Measurements from ENCODE around the gene SMIM14. TPM values are rescaled to one million over a fixed set of nuclear protein-coding genes. Genes with fewer than 3 reads are reported as not detected.
A peak's percentile ranks its signal among the peaks of the same experiment; 100 is the strongest.

Gene SMIM14
- polyA plus RNA-seq, 3 donors: 13.6 to 152 (median 140) TPM

GRCh38 chr4:39627413-39627812, 11.3 kb downstream of the SMIM14 start:
- Histone ChIP-seq H3K9ac (ENCODE audit: insufficient read depth, low read length, poor library complexity, severe bottlenecking) (no peak overlapping the region), H3K4me3 (replicated peaks in 1 of 3; ENCODE audit: low read depth in 2 of 3, low read length in 3 of 3) (no peak overlapping the region), H3K4me1 (ENCODE audit: control insufficient read depth in 1 of 2, insufficient read depth in 2 of 2, low read length in 2 of 2) (peaks cover 9 to 24% of the 10 kb centered on the region in 2 donors), H2AFZ (ENCODE audit: insufficient read depth, low read depth, low read length, poor library complexity, severe bottlenecking) (no peak overlapping the region), H4K20me1 (ENCODE audit: insufficient read depth, low read length) (peaks cover 61% of the 10 kb centered on the region), H3K79me2 (ENCODE audit: insufficient read depth, low read length) (no peaks in the 10 kb centered on the region), H3K27me3 (ENCODE audit: control insufficient read depth in 2 of 2, insufficient read depth in 2 of 2, low read length in 2 of 2) (no peaks in the 10 kb centered on the region), H3K9me3 (replicated peaks in 1 of 2; ENCODE audit: control insufficient read depth in 1 of 2, insufficient read depth in 1 of 2, low read length in 2 of 2) (no peaks in the 10 kb centered on the region), H3K36me3 (replicated peaks in 1 of 2; ENCODE audit: control insufficient read depth in 1 of 2, insufficient read depth in 2 of 2, low read length in 2 of 2) (peaks cover 5 to 16% of the 10 kb centered on the region in 2 donors), H3K4me2 (replicated peaks; ENCODE audit: extremely low read depth, low read length, poor library complexity, severe bottlenecking) (no peak overlapping the region), H3K27ac (ENCODE audit: low read depth in 1 of 2, low read length in 2 of 2) (no peak overlapping the region)
- WGBS (ENCODE audit: insufficient coverage): no CpG with 5 or more reads among the region's 2 CpGs
- Mint-ChIP-seq H3K27me3 (ENCODE audit: low read depth in 3 of 3) (peaks cover 0 to 1% (median 0%) of the 10 kb centered on the region in 3 donors), H3K9me3 (no peaks in the 10 kb centered on the region), H3K4me1 (peaks cover 33% of the 10 kb centered on the region), H3K36me3 (peaks cover 21 to 50% of the 10 kb centered on the region in 2 donors), H3K27ac (peak overlapping the region in 1 of 7 donors; percentile 8), H3K4me3 (no peak overlapping the region)
- no peak for TF ChIP-seq CTCF (IDR thresholded peaks at IDR 0.05)
- no peak for DNase-seq
- intact Hi-C loops (cut with micrococcal nuclease): no loop called here

- no peaks in the 10 kb centered on the region for H3K9me3 ChIP-seq (replicated peaks in 1 of 2; ENCODE audit: control insufficient read depth in 1 of 2, insufficient read depth in 1 of 2, low read length in 2 of 2)
- H3K9ac ChIP-seq (ENCODE audit: insufficient read depth, low read length, poor library complexity, severe bottlenecking): no peak overlapping the region
- H3K4me1 Mint-ChIP-seq: peaks cover 33% of the 10 kb centered on the region
- H3K4me1 ChIP-seq (ENCODE audit: control insufficient read depth in 1 of 2, insufficient read depth in 2 of 2, low read length in 2 of 2): peaks cover 9 to 24% of the 10 kb centered on the region in 2 donors
- intact Hi-C loops (cut with micrococcal nuclease): no loop called here
- DNase-seq: no peak
- no CpG with 5 or more reads among the region's 1 CpG for WGBS (ENCODE audit: insufficient coverage)
- no peaks in the 10 kb centered on the region for H3K9me3 Mint-ChIP-seq
- H3K36me3 ChIP-seq (replicated peaks in 1 of 2; ENCODE audit: control insufficient read depth in 1 of 2, insufficient read depth in 2 of 2, low read length in 2 of 2): peaks cover 6 to 16% of the 10 kb centered on the region in 2 donors
- H3K4me2 ChIP-seq (replicated peaks; ENCODE audit: extremely low read depth, low read length, poor library complexity, severe bottlenecking): no peak overlapping the region
- no peaks in the 10 kb centered on the region for H3K27me3 ChIP-seq (ENCODE audit: control insufficient read depth in 2 of 2, insufficient read depth in 2 of 2, low read length in 2 of 2)
- peak overlapping the region in 3 of 7 donors; percentile 8 to 58 (median 52) for H3K27ac Mint-ChIP-seq
- H3K4me3 ChIP-seq (replicated peaks in 1 of 3; ENCODE audit: low read depth in 2 of 3, low read length in 3 of 3): no peak overlapping the region
- H4K20me1 ChIP-seq (ENCODE audit: insufficient read depth, low read length): peaks cover 60% of the 10 kb centered on the region
- no peak overlapping the region for H2AFZ ChIP-seq (ENCODE audit: insufficient read depth, low read depth, low read length, poor library complexity, severe bottlenecking)
- no peak overlapping the region for H3K4me3 Mint-ChIP-seq
- H3K79me2 ChIP-seq (ENCODE audit: insufficient read depth, low read length): no peaks in the 10 kb centered on the region
- peaks cover 0 to 1% (median 0%) of the 10 kb centered on the region in 3 donors for H3K27me3 Mint-ChIP-seq (ENCODE audit: low read depth in 3 of 3)
- peak overlapping the region in 1 of 2 donors; percentile 1 for H3K27ac ChIP-seq (ENCODE audit: low read depth in 1 of 2, low read length in 2 of 2)
- no peak for TF ChIP-seq CTCF (IDR thresholded peaks at IDR 0.05)
- H3K36me3 Mint-ChIP-seq: peaks cover 21 to 49% of the 10 kb centered on the region in 2 donors
These were observed 11.8 kb downstream of the SMIM14 start for GRCh38 chr4:39626913-39627312.
